Medulla oblongata (tissue), 1 donor: ENCODE results near the gene ZSWIM4.
"Not testable (repeated sequence)": the region's sequence is repeated elsewhere in the genome, so short reads cannot be mapped to it uniquely, and the experiment has no call there.

ENCODE experiments used
- DNase-seq: peaks from one replicate; pipeline ENCODE4 v3.0.0-alpha.2; 2015; ENCODE audit errors: extremely low spot score

The ZSWIM4 gene

GRCh38 chr19:13778398-13778797, 16.8 kb upstream of the ZSWIM4 start:
- DNase-seq: no peak

- DNase-seq: no peak
Observed at GRCh38 chr19:13778847-13779246, 16.4 kb upstream of the ZSWIM4 start.

GRCh38 chr19:13779794-13780193, 15.4 kb upstream of the ZSWIM4 start:
- DNase-seq: not testable (repeated sequence)

DNA sequence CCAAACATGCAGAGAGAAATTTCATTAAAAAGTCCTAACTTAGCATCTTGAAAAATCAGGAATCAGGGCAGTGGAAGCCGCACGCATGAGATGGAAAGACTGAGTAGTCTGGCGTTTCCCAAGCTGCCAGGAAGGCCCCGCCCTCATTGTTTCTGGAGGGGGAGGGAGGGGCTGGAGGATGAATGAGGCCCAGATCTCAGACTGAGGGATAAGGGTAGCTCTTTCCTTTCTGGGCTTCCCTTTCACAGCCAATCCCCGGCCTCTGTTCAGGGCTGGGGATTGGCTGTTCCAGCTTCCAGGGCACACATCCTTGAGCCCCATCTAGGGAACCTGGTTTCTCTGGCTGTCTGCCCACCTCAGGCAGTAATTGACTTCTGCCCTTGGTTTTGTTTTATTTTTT, 13.7 kb upstream of the ZSWIM4 start:
- peak; percentile 51 for DNase-seq

- DNase-seq: no peak
Observed at GRCh38 chr19:13782537-13782936, 12.7 kb upstream of the ZSWIM4 start.

DNA sequence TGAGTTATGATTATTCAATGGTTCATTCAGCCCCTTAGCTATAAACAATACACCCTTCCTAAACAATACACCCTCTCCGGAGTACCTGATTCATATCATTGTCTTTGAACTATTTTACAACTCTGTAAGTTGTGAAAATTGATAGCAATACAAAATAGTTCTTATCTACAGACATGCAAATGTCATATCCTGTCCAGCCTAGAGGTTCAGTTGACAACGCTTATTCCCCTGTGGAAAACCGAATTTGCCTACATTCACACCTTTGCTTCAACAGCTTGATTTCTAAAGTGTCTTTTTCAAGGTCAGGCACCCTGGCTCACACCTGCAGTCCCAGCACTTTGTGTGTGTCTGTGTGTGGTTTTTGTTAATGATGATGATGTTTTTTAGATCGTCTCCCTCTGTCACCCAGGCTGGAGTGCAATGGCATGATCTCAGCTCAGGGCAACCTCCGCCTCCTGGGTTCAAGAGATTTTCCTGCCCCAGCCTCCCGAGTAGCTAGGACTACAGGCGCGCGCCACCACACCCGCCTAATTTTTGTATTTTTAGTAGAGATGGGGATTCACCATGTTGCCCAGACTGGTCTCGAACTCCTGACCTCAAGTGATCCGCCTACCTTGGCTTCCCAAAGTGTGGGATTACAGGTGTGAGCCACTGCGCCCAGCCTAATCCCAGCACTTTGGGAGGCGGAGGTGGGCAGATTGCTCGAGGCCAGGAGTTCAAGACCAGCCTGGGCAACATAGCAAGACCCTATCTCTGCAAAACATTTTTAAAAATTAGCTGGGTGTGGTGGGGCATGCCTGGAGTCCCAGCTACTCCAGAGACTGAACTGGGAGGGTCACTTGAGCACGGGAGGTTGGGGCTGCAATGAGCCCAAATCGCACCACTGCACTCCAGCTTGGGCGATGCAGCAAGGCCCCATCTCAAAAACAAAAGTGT, 11.4 kb upstream of the ZSWIM4 start:
- DNase-seq: no peak

GRCh38 chr19:13784731-13785452, 10.4 kb upstream of the ZSWIM4 start:
- peak; percentile 61 for DNase-seq

DNA sequence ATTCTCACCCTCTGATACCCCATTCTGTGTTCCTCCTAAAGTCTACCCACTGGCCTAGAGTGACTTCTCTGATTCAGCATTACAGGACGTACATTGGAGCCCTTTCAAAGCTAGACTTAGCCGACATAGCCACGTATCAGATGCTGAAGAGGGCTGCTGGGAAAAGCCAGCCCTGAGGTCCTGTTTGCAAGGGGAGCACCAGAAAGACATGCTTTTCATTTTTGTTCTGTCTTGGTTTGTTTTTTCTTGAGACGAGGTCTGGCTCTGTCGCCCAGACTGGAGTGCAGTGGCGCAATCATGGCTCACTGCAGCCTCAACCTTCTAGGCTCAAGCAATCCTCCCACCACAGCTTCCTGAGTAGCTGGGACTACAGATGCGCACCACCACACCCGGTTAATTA, 6.3 kb upstream of the ZSWIM4 start:
- no peak for DNase-seq

GRCh38 chr19:13790354-13790753, 4.9 kb upstream of the ZSWIM4 start:
- DNase-seq: no peak

DNA sequence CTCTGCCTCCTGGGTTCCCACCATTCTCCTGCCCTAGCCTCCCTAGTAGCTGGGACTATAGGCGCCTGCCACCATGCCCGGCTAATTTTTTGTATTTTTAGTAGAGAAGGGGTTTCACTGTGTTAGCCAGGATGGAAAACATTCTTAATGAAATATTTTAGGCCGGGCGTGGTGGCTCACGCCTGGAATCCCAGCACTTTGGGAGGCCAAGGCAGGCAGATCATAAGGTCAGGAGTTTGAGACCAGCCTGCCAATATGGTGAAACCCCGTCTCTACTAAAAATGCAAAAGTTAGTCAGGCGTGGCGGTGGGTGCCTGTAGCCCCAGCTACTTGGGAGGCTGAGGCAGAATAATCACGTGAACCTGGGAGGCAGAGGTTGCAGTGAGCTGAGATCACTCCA, 1.9 kb upstream of the ZSWIM4 start:
- not testable (repeated sequence) for DNase-seq

DNA sequence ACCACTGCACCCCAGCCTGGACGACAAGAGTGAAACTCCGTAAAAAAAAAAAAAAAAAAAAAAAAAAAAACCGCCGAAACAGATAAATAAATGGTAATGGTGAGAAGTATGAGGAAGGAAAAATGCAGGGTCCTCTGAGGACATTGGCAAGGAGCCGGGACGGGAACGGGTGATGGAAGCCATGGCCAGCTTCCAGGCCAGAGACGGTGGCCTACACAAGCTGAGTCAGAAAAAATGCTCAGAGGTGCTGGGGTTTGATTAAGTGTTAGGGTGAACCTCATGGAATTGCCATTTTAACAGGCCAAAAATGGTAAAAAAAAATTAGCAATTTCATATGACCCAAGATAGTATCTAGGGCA, 866 bp upstream of the ZSWIM4 start:
- peak; percentile 19 for DNase-seq

DNA sequence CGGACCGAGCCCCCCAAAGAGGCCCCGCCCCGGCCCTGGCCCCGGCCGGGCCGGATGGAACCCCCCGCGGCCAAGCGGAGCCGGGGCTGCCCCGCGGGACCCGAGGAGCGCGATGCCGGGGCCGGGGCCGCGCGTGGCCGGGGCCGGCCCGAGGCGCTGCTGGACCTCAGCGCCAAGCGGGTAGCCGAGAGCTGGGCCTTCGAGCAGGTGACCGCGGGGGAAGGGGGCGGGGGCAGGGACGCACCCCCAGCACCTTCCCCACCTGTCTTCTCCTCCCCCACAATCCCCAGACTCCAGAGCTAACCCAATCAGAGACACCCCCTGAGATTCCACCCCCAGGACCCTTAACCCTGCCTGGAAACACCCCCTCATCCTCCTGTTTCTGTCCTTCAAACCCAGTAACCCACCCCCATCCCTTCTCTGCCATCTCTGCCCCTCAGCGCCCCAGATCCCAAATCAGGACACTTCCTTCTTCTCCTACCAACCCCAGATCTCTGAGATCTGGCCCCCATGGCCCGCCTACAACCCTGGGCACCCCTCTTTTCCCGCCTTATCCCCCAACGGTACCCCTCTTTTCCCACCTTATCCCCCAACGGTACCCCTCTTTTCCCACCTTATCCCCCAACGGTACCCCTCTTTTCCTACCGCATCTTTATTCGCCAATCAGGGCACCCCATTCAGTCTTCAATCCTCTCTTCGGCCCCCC, 505 bp downstream of the ZSWIM4 start:
- DNase-seq: no peak

DNA sequence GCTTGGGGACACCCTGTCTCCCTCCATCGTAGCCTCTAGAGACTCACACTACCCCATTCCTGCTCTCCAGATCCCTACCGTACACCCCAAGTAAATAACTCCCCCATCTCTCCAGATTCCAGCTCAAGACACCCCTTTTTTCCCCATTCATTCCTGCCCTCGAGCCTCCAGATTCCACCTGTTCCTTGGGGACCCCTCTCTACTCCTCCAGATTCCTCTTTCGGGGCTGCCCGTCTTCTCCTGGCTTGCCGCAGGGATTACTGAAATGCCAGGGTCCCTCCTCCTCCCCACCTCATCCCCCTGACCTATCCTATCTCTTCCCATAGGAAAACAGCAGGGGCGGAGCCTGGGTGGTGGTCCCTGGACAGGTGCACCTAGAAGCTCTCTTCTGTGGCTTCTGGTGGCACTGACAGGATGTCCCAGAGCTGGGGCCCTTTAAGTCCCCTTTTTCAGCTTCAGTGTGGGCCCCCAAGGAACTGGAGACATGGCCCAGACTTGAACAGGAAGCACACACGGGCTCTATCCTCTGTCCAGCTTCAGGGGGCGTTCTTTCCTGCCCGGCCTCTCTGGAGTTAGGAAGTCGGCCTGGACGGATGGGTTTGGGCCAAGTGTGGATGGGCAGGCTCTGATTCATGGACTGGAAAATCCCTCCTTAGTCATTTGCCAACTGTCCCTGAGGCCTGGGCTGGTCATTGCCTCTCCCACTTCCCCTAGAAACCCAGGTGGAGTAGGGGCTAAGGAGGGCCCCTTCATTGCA, 1.2 kb downstream of the ZSWIM4 start:
- DNase-seq: peak; percentile 30

GRCh38 chr19:13797058-13797440, 1.8 kb downstream of the ZSWIM4 start:
- no peak for DNase-seq

DNA sequence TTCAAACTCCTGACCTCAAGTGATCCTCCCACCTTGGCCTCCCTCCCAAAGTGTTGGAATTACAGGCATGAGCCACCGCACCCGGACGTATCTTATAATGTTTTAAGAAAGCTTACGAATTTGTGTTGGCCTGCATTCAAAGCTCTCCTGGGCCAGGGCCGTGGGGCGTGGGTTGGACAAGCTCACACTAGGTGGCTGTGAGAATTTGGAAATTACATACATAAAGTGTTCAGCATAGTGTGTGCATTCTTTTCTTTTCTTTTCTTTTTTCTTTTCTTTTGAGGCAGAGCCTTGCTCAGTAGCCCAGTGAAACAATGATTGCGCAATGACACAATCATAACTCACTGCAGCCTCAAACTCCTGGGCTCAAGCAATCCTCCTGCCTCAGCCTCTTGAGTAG, 2.6 kb downstream of the ZSWIM4 start:
- no peak for DNase-seq

DNA sequence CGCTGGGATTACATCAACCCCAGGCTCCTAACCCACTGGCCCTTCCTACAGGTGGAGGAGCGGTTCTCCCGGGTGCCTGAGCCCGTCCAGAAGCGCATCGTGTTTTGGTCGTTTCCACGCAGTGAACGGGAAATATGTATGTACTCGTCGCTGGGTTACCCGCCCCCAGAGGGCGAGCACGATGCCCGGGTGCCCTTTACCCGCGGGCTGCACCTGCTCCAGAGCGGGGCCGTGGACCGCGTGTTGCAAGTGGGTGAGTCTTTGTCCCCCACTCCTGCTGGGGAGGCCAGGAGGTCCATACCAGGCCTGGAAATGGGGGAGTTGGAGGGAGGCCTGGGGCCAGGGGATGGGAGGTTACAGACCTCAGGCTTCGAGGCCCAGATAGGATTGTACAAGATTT, 4.4 kb downstream of the ZSWIM4 start:
- DNase-seq: no peak

DNA sequence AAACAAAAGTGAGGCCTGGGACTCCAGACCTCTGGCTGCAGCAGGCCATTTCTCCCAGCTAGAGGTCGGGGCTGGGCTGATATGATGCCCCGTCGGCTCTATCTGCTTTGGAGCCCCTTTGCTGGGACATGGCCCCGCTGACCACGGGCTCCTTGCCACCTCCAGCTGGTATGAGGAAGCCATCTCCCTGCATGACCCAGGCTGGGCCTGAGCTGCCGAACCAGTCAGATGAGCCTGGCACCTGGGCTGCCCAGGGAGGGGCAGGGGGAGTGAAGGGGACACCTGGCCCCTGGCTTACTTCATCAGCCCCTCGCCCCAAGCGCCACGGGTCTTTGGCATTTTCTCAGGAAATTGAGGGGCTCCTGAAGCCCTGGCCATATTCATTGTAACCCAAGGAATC, 7.8 kb downstream of the ZSWIM4 start:
- no peak for DNase-seq

GRCh38 chr19:13804830-13805683, 9.8 kb downstream of the ZSWIM4 start:
- no peak for DNase-seq

- no peak for DNase-seq
Observed at GRCh38 chr19:13806728-13807127, 11.5 kb downstream of the ZSWIM4 start.

- no peak for DNase-seq
Observed at GRCh38 chr19:13807421-13808021, 12.3 kb downstream of the ZSWIM4 start.
